Stomach (tissue), 19 donors: ENCODE measurements around the gene NXPH4. TPM values are rescaled to one million over a fixed set of nuclear protein-coding genes. Genes with fewer than 3 reads are reported as not detected.

ENCODE experiments used
- DNase-seq, 2 donors: peaks; one replicate each; pipeline versions ENCODE4 v3.0.0 to v3.0.0-alpha.2; 2013 to 2019
- H3K27ac ChIP-seq, 5 donors: fragments of 200-600 bp in 4 of 5; sonication (generic) in 4 of 5; one replicate each; pipeline ENCODE4 v1.5.1; 2013 to 2019; ENCODE audit warnings: mild to moderate bottlenecking in 1 of 5, moderate library complexity in 1 of 5
- H3K27me3 ChIP-seq, 3 donors: fragments of 200-600 bp; sonication (generic); one replicate each; pipeline ENCODE4 v1.5.1; 2017 to 2019; ENCODE audit warnings: mixed run types in 1 of 3
- H3K36me3 ChIP-seq, 4 donors: fragments of 200-600 bp; sonication (generic); 1 replicate in 3 of 4; 2 replicates in 1 of 4; pipeline ENCODE4 v1.5.1; 2016 to 2019
- H3K4me1 ChIP-seq, 4 donors: fragments of 200-600 bp; sonication (generic); one replicate each; pipeline ENCODE4 v1.5.1; 2016 to 2019
- H3K4me3 ChIP-seq, 4 donors: fragments of 200-600 bp; sonication (generic) in 3 of 4; one replicate each; pipeline ENCODE4 v1.5.1; 2016 to 2019; ENCODE audit warnings: mild to moderate bottlenecking in 1 of 4
- H3K9me3 ChIP-seq, 4 donors: fragments of 200-600 bp; sonication (generic); one replicate each; pipeline ENCODE4 v1.5.1; 2016 to 2019
- EP300 ChIP-seq: sonication (generic); formaldehyde crosslinking; IDR thresholded peaks from one replicate; pipeline ENCODE4 v1.6.1; 2017; ENCODE audit warnings: antibody characterized with exemption
- POLR2A ChIP-seq, 4 donors: fragments of 450-650 bp; IDR thresholded peaks; one replicate each; pipeline ENCODE4 v1.6.1; 2016; ENCODE audit warnings: antibody characterized with exemption in 4 of 4, control low read depth in 2 of 4, mild to moderate bottlenecking in 1 of 4, moderate library complexity in 1 of 4
- POLR2AphosphoS5 ChIP-seq, 3 donors: sonication (generic); formaldehyde crosslinking; IDR thresholded peaks; one replicate each; pipeline ENCODE4 v1.6.1; 2016; ENCODE audit warnings: antibody characterized with exemption in 3 of 3
- WGBS, 5 donors: extraction: QIAGEN DNeasy Blood & Tissue Kit in 3 of 5; methylation state at CpG; one replicate each; pipeline versions ENCODE4 v1.1.5 to v1.1.7; 2013 to 2018; 5-methylcytosine and 5-hydroxymethylcytosine counted together
- intact Hi-C: fragments of 100-400 bp; cut with DNase I; formaldehyde crosslinking; loops from one replicate; pipeline ENCODE4 v1.15.1; 2023; ENCODE audit warnings: low total_unique reads
- long read RNA-seq, 10 donors: transcript quantifications; one replicate each; lab custom pipeline, GENCODE V29; 2026
- polyA plus RNA-seq, 3 donors: library from polyadenylated mRNA; stranded (reverse); fragments of 200-250 nt; gene quantifications; one replicate each; pipeline ENCODE4 v1.2.3, GENCODE V29; 2013
- total RNA-seq, 5 donors: library from RNA; depleted of rRNA; stranded (reverse); fragments of >200 nt; gene quantifications; one replicate each; pipeline versions ENCODE4 v1.1.0 to v1.2.3, GENCODE V29; 2014 to 2016
- TF ChIP-seq, protein P1 (sequence below), 7 experiments: fragments of 450-650 bp in 4 of 7; fragments of 200-600 bp in 3 of 7; sonication (generic) in 3 of 7; IDR thresholded peaks; one replicate each; pipeline ENCODE4 v1.5.1; 2016 to 2019; ENCODE audit warnings: antibody characterized with exemption in 7 of 7, control low read depth in 2 of 7, mild to moderate bottlenecking in 1 of 7
- donor health status: healthy with polysubstance abuse.
- donor health status: Bipolar disorder and iron deficiency.
- donor health status: healthy.

Gene NXPH4
- total RNA-seq = under 1 TPM in 1 of 5 donors, not detected in 4; 0.18 TPM
- under 1 TPM in 2 of 3 donors, not detected in 1; 0.30 to 0.44 TPM for polyA plus RNA-seq
- long read RNA-seq, donor 1, partial matches to known transcripts = 0 of 1 reads
- long read RNA-seq, donor 1, other reads (novel, unspliced or antisense) = 0 of 1 reads
- long read RNA-seq, donor 2, partial matches to known transcripts = 0 of 1 reads
- long read RNA-seq, donor 2, other reads (novel, unspliced or antisense) = 0 of 1 reads
- long read RNA-seq, donor 3 = 0 reads
- long read RNA-seq, donor 4 = 0 reads
- long read RNA-seq, donor 5 = 0 reads
- long read RNA-seq, donor 6, partial matches to known transcripts = 0 of 3 reads
- long read RNA-seq, donor 6, other reads (novel, unspliced or antisense) = 0 of 3 reads
- long read RNA-seq, donor 7 = 0 reads
- long read RNA-seq, donor 8 = 0 reads
- long read RNA-seq, donor 9, partial matches to known transcripts = 0 of 1 reads
- long read RNA-seq, donor 9, other reads (novel, unspliced or antisense) = 0 of 1 reads
- long read RNA-seq, donor 10 = 0 reads

DNA sequence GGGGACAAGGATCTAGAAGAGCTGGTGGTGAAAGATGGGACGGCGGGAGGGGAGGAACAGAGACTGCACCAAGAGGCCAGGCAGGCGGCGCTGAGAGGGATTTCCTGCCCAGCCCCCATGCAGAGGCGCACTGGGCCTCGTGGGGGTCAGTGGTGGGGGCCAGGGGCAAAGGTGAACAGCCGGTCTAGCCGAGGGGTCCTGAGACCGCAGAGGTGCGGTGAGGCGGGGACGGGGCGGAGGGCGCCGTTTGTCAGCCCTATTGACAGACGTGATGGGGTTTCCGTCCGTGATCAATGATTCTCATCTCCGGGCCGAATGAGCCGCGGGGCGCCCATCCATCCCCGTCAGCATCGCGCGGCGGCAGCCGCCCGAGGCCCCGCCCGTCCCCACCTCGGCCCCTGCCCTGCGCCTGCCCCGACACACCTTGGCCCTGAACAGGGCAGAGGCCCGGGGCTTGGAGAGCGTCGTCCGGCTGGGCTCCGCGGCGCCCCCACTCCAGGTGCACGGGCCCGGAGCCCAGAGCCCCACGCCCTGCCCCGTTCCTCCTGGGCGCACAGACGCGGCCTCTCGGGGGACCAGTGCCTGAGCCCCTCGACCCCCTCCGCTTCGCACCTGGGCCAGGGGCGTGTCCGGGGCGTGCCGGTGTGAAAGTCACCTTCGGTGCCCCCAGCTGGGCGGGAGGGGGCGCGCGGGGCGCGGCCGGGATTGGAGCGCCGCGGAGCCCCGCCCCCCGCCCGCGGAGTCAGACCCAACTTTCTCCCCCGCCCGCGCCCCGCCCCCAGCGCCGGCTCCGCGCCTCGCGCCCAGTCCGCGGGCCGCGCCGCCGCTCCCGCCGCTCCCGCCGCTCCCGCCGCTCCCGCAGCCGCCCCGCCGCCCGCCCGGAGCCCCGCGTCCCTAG lies at the start of gene NXPH4:
TSS of gene NXPH4 (plus strand) at position 781 of the 898 bp plus-strand sequence. CDS start 176 bp downstream, outside the sequence.
- Histone ChIP-seq H3K9me3 (no peaks in the 10 kb centered on the region), H3K4me3 (peak within 1 kb of the TSS; percentile 39 to 60 (median 48)), H3K27ac (no peak within 1 kb of the TSS), H3K36me3 (peaks cover 2 to 17% (median 16%) of the 10 kb centered on the region in 4 donors), H3K27me3 (peaks cover 33 to 79% (median 69%) of the 10 kb centered on the region in 3 donors), H3K4me1 (peaks cover 19 to 55% (median 43%) of the 10 kb centered on the region in 4 donors)
- WGBS, 5 donors = 1 to 8% (median 2%) methylated on average over 15 to 88 of the region's 102 CpGs
- TF ChIP-seq POLR2AphosphoS5 (IDR thresholded peaks at IDR 0.05) (no peak), POLR2A (IDR thresholded peaks at IDR 0.05) (no peak), EP300 (no peak)
- TF ChIP-seq, protein P1, sequence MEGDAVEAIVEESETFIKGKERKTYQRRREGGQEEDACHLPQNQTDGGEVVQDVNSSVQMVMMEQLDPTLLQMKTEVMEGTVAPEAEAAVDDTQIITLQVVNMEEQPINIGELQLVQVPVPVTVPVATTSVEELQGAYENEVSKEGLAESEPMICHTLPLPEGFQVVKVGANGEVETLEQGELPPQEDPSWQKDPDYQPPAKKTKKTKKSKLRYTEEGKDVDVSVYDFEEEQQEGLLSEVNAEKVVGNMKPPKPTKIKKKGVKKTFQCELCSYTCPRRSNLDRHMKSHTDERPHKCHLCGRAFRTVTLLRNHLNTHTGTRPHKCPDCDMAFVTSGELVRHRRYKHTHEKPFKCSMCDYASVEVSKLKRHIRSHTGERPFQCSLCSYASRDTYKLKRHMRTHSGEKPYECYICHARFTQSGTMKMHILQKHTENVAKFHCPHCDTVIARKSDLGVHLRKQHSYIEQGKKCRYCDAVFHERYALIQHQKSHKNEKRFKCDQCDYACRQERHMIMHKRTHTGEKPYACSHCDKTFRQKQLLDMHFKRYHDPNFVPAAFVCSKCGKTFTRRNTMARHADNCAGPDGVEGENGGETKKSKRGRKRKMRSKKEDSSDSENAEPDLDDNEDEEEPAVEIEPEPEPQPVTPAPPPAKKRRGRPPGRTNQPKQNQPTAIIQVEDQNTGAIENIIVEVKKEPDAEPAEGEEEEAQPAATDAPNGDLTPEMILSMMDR (IDR thresholded peaks at IDR 0.05) = no peak
- DNase-seq = peak; percentile 47 to 76
- intact Hi-C loops = no loop called here

- 68 to 85% (median 73%) methylated on average over 9 to 10 of the region's 10 CpGs for WGBS, 5 donors
- Histone ChIP-seq H3K36me3 (peaks cover 53 to 99% (median 92%) of the 10 kb centered on the region in 4 donors), H3K4me3 (no peak overlapping the region), H3K27ac (no peak overlapping the region), H3K9me3 (no peaks in the 10 kb centered on the region), H3K27me3 (no peaks in the 10 kb centered on the region), H3K4me1 (no peaks in the 10 kb centered on the region)
- intact Hi-C loops = no loop called here
- TF ChIP-seq EP300 (no peak), POLR2AphosphoS5 (IDR thresholded peaks at IDR 0.05) (no peak), POLR2A (IDR thresholded peaks at IDR 0.05) (no peak)
- TF ChIP-seq, protein P1 (IDR thresholded peaks at IDR 0.05) = no peak
- DNase-seq = no peak
Measured at GRCh38 chr12:57166971-57167371, 49.6 kb upstream of the NXPH4 start.

GRCh38 chr12:57168058-57168457 lies 48.5 kb upstream of the NXPH4 start:
- no peak overlapping the region for H3K4me3 ChIP-seq
- WGBS, 5 donors = 79 to 86% (median 81%) methylated on average over 10 of the region's 10 CpGs
- H3K27ac ChIP-seq = no peak overlapping the region
- H3K27me3 ChIP-seq = no peaks in the 10 kb centered on the region
- no peak for TF ChIP-seq POLR2A (IDR thresholded peaks at IDR 0.05)
- TF ChIP-seq POLR2AphosphoS5 (IDR thresholded peaks at IDR 0.05) = no peak
- TF ChIP-seq EP300 = no peak
- TF ChIP-seq, protein P1 (IDR thresholded peaks at IDR 0.05) = no peak
- no peak for DNase-seq
- H3K36me3 ChIP-seq = peaks cover 44 to 99% (median 85%) of the 10 kb centered on the region in 4 donors
- no peaks in the 10 kb centered on the region for H3K4me1 ChIP-seq
- H3K9me3 ChIP-seq = no peaks in the 10 kb centered on the region
- intact Hi-C loops = no loop called here
